KMS-11 (cell line): Measurements from ENCODE around the gene SUGCT.

Experiments
- H2AFZ ChIP-seq: fragments of 200-600 bp; sonication (generic); 2 replicates; pipeline ENCODE4 v1.6.1; 2016; ENCODE audit warnings: antibody characterized with exemption, mixed run types, low read depth
- H3K27ac ChIP-seq: fragments of 200-600 bp; sonication (generic); 2 replicates; pipeline ENCODE4 v1.6.1; 2016; ENCODE audit warnings: mild to moderate bottlenecking, mixed run types
- H3K27me3 ChIP-seq: fragments of 200-600 bp; sonication (generic); 2 replicates; pipeline ENCODE4 v1.6.1; 2017; ENCODE audit warnings: mild to moderate bottlenecking, low read depth, mixed run types, moderate library complexity; ENCODE audit not compliant: insufficient read depth
- H3K36me3 ChIP-seq: fragments of 200-600 bp; sonication (generic); 2 replicates; pipeline ENCODE4 v1.6.1; 2017; ENCODE audit warnings: mild to moderate bottlenecking, mixed run types; ENCODE audit not compliant: insufficient read depth
- H3K4me1 ChIP-seq: fragments of 200-600 bp; sonication (generic); 2 replicates; pipeline ENCODE4 v1.6.1; 2016; ENCODE audit warnings: mild to moderate bottlenecking, low read depth, mixed run types; ENCODE audit not compliant: poor library complexity, severe bottlenecking
- H3K4me2 ChIP-seq: fragments of 200-600 bp; sonication (generic); 2 replicates; pipeline ENCODE4 v1.7.0; 2016; ENCODE audit warnings: mild to moderate bottlenecking, mixed run types
- H3K4me3 ChIP-seq: fragments of 200-600 bp; sonication (generic); IDR thresholded peaks from 2 replicates; pipeline ENCODE4 v1.6.1; 2017; ENCODE audit warnings: low read depth, low read length, mixed read lengths; ENCODE audit not compliant: insufficient read depth
- H3K79me2 ChIP-seq: fragments of 200-600 bp; sonication (generic); 2 replicates; pipeline ENCODE4 v1.6.1; 2016; ENCODE audit warnings: low read depth, mixed run types; ENCODE audit not compliant: insufficient read depth
- H3K9ac ChIP-seq: fragments of 200-600 bp; sonication (generic); 2 replicates; pipeline ENCODE4 v1.6.1; 2016; ENCODE audit warnings: mild to moderate bottlenecking, mixed run types
- H4K20me1 ChIP-seq: fragments of 200-600 bp; sonication (generic); 2 replicates; pipeline ENCODE4 v1.6.1; 2016; ENCODE audit warnings: mild to moderate bottlenecking, mixed run types; ENCODE audit not compliant: insufficient read depth
- CTCF ChIP-seq: fragments of 200-600 bp; sonication (generic); conservative IDR thresholded peaks from 2 replicates; pipeline ENCODE4 v1.6.1; 2017; ENCODE audit warnings: low read depth, mild to moderate bottlenecking, antibody characterized with exemption, low read length, moderate library complexity, mixed read lengths

SUGCT gene

GRCh38 chr7:40843338-40843985, 708.7 kb downstream of the SUGCT start:
- Histone ChIP-seq H4K20me1 (no peaks in the 10 kb centered on the region), H3K4me1 (no peaks in the 10 kb centered on the region), H2AFZ (no peak overlapping the region), H3K79me2 (no peaks in the 10 kb centered on the region), H3K36me3 (no peaks in the 10 kb centered on the region), H3K27me3 (no peaks in the 10 kb centered on the region), H3K9ac (no peak overlapping the region), H3K27ac (no peak overlapping the region), H3K4me2 (no peak overlapping the region), H3K4me3 (no peak overlapping the region)
- TF ChIP-seq CTCF = no peak

- Histone ChIP-seq H3K36me3 (no peaks in the 10 kb centered on the region), H3K27ac (no peak overlapping the region), H3K9ac (no peak overlapping the region), H2AFZ (no peak overlapping the region), H3K4me1 (no peaks in the 10 kb centered on the region), H3K4me2 (no peak overlapping the region), H4K20me1 (no peaks in the 10 kb centered on the region), H3K79me2 (no peaks in the 10 kb centered on the region), H3K4me3 (no peak overlapping the region), H3K27me3 (no peaks in the 10 kb centered on the region)
- TF ChIP-seq CTCF = no peak
Observed at GRCh38 chr7:40845943-40846342, 711.1 kb downstream of the SUGCT start.

GRCh38 chr7:40847921-40848320, 713.1 kb downstream of the SUGCT start:
- Histone ChIP-seq H3K4me3 (no peak overlapping the region), H3K36me3 (no peaks in the 10 kb centered on the region), H2AFZ (no peak overlapping the region), H3K27ac (no peak overlapping the region), H3K9ac (no peak overlapping the region), H3K4me1 (no peaks in the 10 kb centered on the region), H3K27me3 (no peaks in the 10 kb centered on the region), H3K4me2 (no peak overlapping the region), H4K20me1 (no peaks in the 10 kb centered on the region), H3K79me2 (no peaks in the 10 kb centered on the region)
- no peak for TF ChIP-seq CTCF

GRCh38 chr7:40848541-40849221, 713.9 kb downstream of the SUGCT start:
- H2AFZ ChIP-seq = no peak overlapping the region
- TF ChIP-seq CTCF = no peak
- H3K27ac ChIP-seq = no peak overlapping the region

More at GRCh38 chr7:40848541-40849221, 713.9 kb downstream of the SUGCT start:
- no peaks in the 10 kb centered on the region for H3K79me2 ChIP-seq
- no peak overlapping the region for H3K9ac ChIP-seq
- no peaks in the 10 kb centered on the region for H3K27me3 ChIP-seq
- no peaks in the 10 kb centered on the region for H3K36me3 ChIP-seq
- H3K4me2 ChIP-seq = no peak overlapping the region
- no peaks in the 10 kb centered on the region for H4K20me1 ChIP-seq
- H3K4me3 ChIP-seq = no peak overlapping the region
- H3K4me1 ChIP-seq = no peaks in the 10 kb centered on the region
